Endodermal cell (in vitro differentiated cells): Measurements from ENCODE around the gene UVRAG. TPM values are rescaled to one million over a fixed set of nuclear protein-coding genes. Genes with fewer than 3 reads are reported as not detected.

ENCODE experiments used
- DNase-seq: peaks from one replicate; pipeline ENCODE4 v3.0.0-alpha.2; 2017
- H3K27ac ChIP-seq: 2 replicates; pipeline ENCODE4 v1.5.1; 2013; ENCODE audit warnings: mild to moderate bottlenecking, low read depth, low read length, moderate library complexity
- H3K27me3 ChIP-seq: 2 replicates; pipeline ENCODE4 v1.6.1; 2013; ENCODE audit warnings: mild to moderate bottlenecking, low read length, moderate library complexity; ENCODE audit not compliant: insufficient read depth, control insufficient read depth, poor library complexity, severe bottlenecking
- H3K36me3 ChIP-seq: 2 replicates; pipeline ENCODE4 v1.7.0; 2013; ENCODE audit warnings: mild to moderate bottlenecking, low read length, moderate library complexity; ENCODE audit not compliant: control insufficient read depth, insufficient read depth
- H3K4me1 ChIP-seq: one replicate; pipeline ENCODE4 v1.7.0; 2013; ENCODE audit warnings: low read length; ENCODE audit not compliant: control insufficient read depth, insufficient read depth
- H3K4me3 ChIP-seq: 2 replicates; pipeline ENCODE4 v1.5.1; 2013; ENCODE audit warnings: mild to moderate bottlenecking, low read length, moderate library complexity
- H3K9ac ChIP-seq: 2 replicates; pipeline ENCODE4 v1.6.1; 2013; ENCODE audit warnings: mild to moderate bottlenecking, low read length, moderate library complexity; ENCODE audit not compliant: poor library complexity, severe bottlenecking; ENCODE audit errors: extremely low read depth
- H3K9me3 ChIP-seq: 2 replicates; pipeline ENCODE4 v1.6.1; 2013; ENCODE audit warnings: mild to moderate bottlenecking, low read length, moderate library complexity; ENCODE audit not compliant: control insufficient read depth
- H3K27ac Mint-ChIP-seq: 2 replicates; pipeline ENCODE4 v1.8.0; 2020; ENCODE audit warnings: mixed read lengths
- H3K27me3 Mint-ChIP-seq: 2 replicates; pipeline ENCODE4 v1.8.0; 2021; ENCODE audit warnings: mild to moderate bottlenecking, mixed read lengths; ENCODE audit not compliant: insufficient read depth
- H3K36me3 Mint-ChIP-seq: 2 replicates; pipeline ENCODE4 v1.8.0; 2020; ENCODE audit warnings: low read depth, mixed read lengths
- H3K4me1 Mint-ChIP-seq: 2 replicates; pipeline ENCODE4 v1.8.0; 2020; ENCODE audit warnings: mixed read lengths
- H3K4me3 Mint-ChIP-seq: 2 replicates; pipeline ENCODE4 v1.8.0; 2020; ENCODE audit warnings: mild to moderate bottlenecking, moderate library complexity, mixed read lengths
- H3K9me3 Mint-ChIP-seq: 2 replicates; pipeline ENCODE4 v1.8.0; 2020; ENCODE audit warnings: mild to moderate bottlenecking, mixed read lengths
- CTCF ChIP-seq: fragments of 200-600 bp; sonication (generic); conservative IDR thresholded peaks from 2 replicates; pipeline ENCODE4 v1.5.0; 2021; ENCODE audit warnings: antibody characterized with exemption, mild to moderate bottlenecking
- WGBS, 2 experiments: methylation state at CpG; one replicate each; pipeline versions ENCODE4 v1.1.5 to v1.1.7; 2013; ENCODE audit warnings: missing lambda C conversion rate in 2 of 2, mixed read lengths in 1 of 2; ENCODE audit not compliant: insufficient coverage in 1 of 2, insufficient read length in 1 of 2; 5-methylcytosine and 5-hydroxymethylcytosine counted together
- total RNA-seq, 2 donors: library from RNA; stranded (reverse); fragmentation: NEBNext Ultra II Directional in 1 of 2; extraction: Animal tissue kit (Norgen Biotek cat#: 25700) in 1 of 2; gene quantifications; 2 replicates in 1 of 2; 3 replicates in 1 of 2; pipeline ENCODE4 v1.2.1, GENCODE V29; 2021

UVRAG gene
- total RNA-seq, 2 donors from 2014 or later, result 19.7 to 34.9 TPM

- TF ChIP-seq CTCF, result no peak
Measured at GRCh38 chr11:76131671-76132631, 316.9 kb downstream of the UVRAG start.

GRCh38 chr11:76134239-76134638, 319.2 kb downstream of the UVRAG start:
- H3K9me3 Mint-ChIP-seq, result no peaks in the 10 kb centered on the region
- WGBS, 2 experiments, result 83 to 100% methylated on average over 1 to 3 of the region's 3 CpGs
- no peak for TF ChIP-seq CTCF
- Histone ChIP-seq H3K36me3 (peaks cover 8% of the 10 kb centered on the region), H3K9me3 (no peaks in the 10 kb centered on the region), H3K9ac (no peak overlapping the region), H3K27me3 (peaks cover 56% of the 10 kb centered on the region), H3K4me1 (peaks cover 6% of the 10 kb centered on the region), H3K4me3 (no peak overlapping the region), H3K27ac (no peak overlapping the region)
- H3K36me3 Mint-ChIP-seq, result peaks cover 26% of the 10 kb centered on the region
- no peak for DNase-seq
- peaks cover 41% of the 10 kb centered on the region for H3K27me3 Mint-ChIP-seq
- H3K4me1 Mint-ChIP-seq, result peaks cover 20% of the 10 kb centered on the region
- no peak overlapping the region for H3K4me3 Mint-ChIP-seq
- no peak overlapping the region for H3K27ac Mint-ChIP-seq

More at GRCh38 chr11:76131671-76132631, 316.9 kb downstream of the UVRAG start:
- H3K4me1 ChIP-seq, result peaks cover 8% of the 10 kb centered on the region
- Mint-ChIP-seq H3K4me1 (peaks cover 20% of the 10 kb centered on the region), H3K9me3 (peaks cover 5% of the 10 kb centered on the region), H3K36me3 (peaks cover 32% of the 10 kb centered on the region), H3K4me3 (no peak overlapping the region), H3K27me3 (peaks cover 45% of the 10 kb centered on the region), H3K27ac (no peak overlapping the region)
- peaks cover 69% of the 10 kb centered on the region for H3K27me3 ChIP-seq
- peaks cover 6% of the 10 kb centered on the region for H3K36me3 ChIP-seq
- no peak overlapping the region for H3K27ac ChIP-seq
- H3K9me3 ChIP-seq, result no peaks in the 10 kb centered on the region
- DNase-seq, result no peak
- peak overlapping the region; percentile 17 for H3K4me3 ChIP-seq
- no peak overlapping the region for H3K9ac ChIP-seq
- 85 to 90% methylated on average over 2 to 6 of the region's 6 CpGs for WGBS, 2 experiments

- peaks cover 44% of the 10 kb centered on the region for H3K27me3 ChIP-seq
- peaks cover 31% of the 10 kb centered on the region for H3K27me3 Mint-ChIP-seq
- no peak overlapping the region for H3K4me3 Mint-ChIP-seq
- no peak overlapping the region for H3K4me3 ChIP-seq
- peaks cover 12% of the 10 kb centered on the region for H3K4me1 Mint-ChIP-seq
- no peaks in the 10 kb centered on the region for H3K9me3 ChIP-seq
- H3K36me3 ChIP-seq, result peaks cover 8% of the 10 kb centered on the region
- H3K9ac ChIP-seq, result no peak overlapping the region
- H3K9me3 Mint-ChIP-seq, result no peaks in the 10 kb centered on the region
- peaks cover 29% of the 10 kb centered on the region for H3K36me3 Mint-ChIP-seq
- no peak overlapping the region for H3K27ac ChIP-seq
- no peak overlapping the region for H3K27ac Mint-ChIP-seq
- WGBS, 2 experiments, result 88 to 94% methylated on average over 2 to 5 of the region's 5 CpGs
- peak; percentile 3 for DNase-seq
- TF ChIP-seq CTCF, result no peak
- peaks cover 5% of the 10 kb centered on the region for H3K4me1 ChIP-seq
Measured at GRCh38 chr11:76135491-76135890, 320.5 kb downstream of the UVRAG start.
